Smooth muscle cell (in vitro differentiated cells): ENCODE measurements around the gene LUC7L. TPM values are rescaled to one million over a fixed set of nuclear protein-coding genes. Genes with fewer than 3 reads are reported as not detected.

Experiments
- DNase-seq: peaks from one replicate; lab custom pipeline; 2025; ENCODE audit not compliant: unreplicated experiment; lab: John Stamatoyannopoulos, UW
- H2AFZ ChIP-seq: fragments of 200-600 bp; sonication (generic); 2 replicates; pipeline ENCODE4 v1.6.0; 2016; ENCODE audit warnings: antibody characterized with exemption, low read depth, mild to moderate bottlenecking
- H3F3A ChIP-seq: fragments of 200-600 bp; sonication (generic); 2 replicates; pipeline ENCODE4 v1.6.0; 2017; ENCODE audit warnings: antibody characterized with exemption, low read depth
- H3K27ac ChIP-seq: fragments of 200-600 bp; sonication (generic); 2 replicates; pipeline ENCODE4 v1.5.1; 2016; ENCODE audit warnings: low read depth, mild to moderate bottlenecking
- H3K27me3 ChIP-seq: fragments of 200-600 bp; sonication (generic); 2 replicates; pipeline ENCODE4 v1.6.1; 2016; ENCODE audit warnings: low read depth, mild to moderate bottlenecking
- H3K36me3 ChIP-seq: fragments of 200-600 bp; sonication (generic); 2 replicates; pipeline ENCODE4 v1.5.1; 2016; ENCODE audit warnings: low read depth
- H3K4me1 ChIP-seq: fragments of 200-600 bp; sonication (generic); 2 replicates; pipeline ENCODE4 v1.5.1; 2016; ENCODE audit warnings: low read depth
- H3K4me2 ChIP-seq: fragments of 200-600 bp; sonication (generic); 2 replicates; pipeline ENCODE4 v1.6.0; 2016; ENCODE audit warnings: mild to moderate bottlenecking
- H3K4me3 ChIP-seq: fragments of 200-600 bp; sonication (generic); 2 replicates; pipeline ENCODE4 v1.5.1; 2016; ENCODE audit warnings: mild to moderate bottlenecking
- H3K79me2 ChIP-seq: fragments of 200-600 bp; sonication (generic); 2 replicates; pipeline ENCODE4 v1.6.0; 2016; ENCODE audit warnings: low read depth, mild to moderate bottlenecking
- H3K9ac ChIP-seq: fragments of 200-600 bp; sonication (generic); 2 replicates; pipeline ENCODE4 v1.6.0; 2016; ENCODE audit warnings: low read depth
- H3K9me3 ChIP-seq: fragments of 200-600 bp; sonication (generic); replicated peaks from 2 replicates; pipeline ENCODE4 v1.5.1; 2016; ENCODE audit warnings: low read depth
- H4K20me1 ChIP-seq: fragments of 200-600 bp; sonication (generic); 2 replicates; pipeline ENCODE4 v1.6.0; 2016; ENCODE audit warnings: low read depth
- CTCF ChIP-seq: fragments of 200-600 bp; sonication (generic); IDR thresholded peaks from 2 replicates; pipeline ENCODE4 v1.5.1; 2017; ENCODE audit warnings: borderline replicate concordance, mild to moderate bottlenecking, antibody characterized with exemption; ENCODE audit not compliant: insufficient read depth, poor library complexity, severe bottlenecking
- WGBS: methylation state at CpG from one replicate; pipeline ENCODE4 v1.1.7; 2016; ENCODE audit warnings: low lambda C conversion rate; 5-methylcytosine and 5-hydroxymethylcytosine counted together
- polyA plus RNA-seq: library from polyadenylated mRNA; unstranded; fragments of >200 nt; fragmentation: Nextera tagmentation; extraction: Ambion mirVana; gene quantifications from 2 replicates; pipeline ENCODE4 v1.2.1, GENCODE V29; 2016
- total RNA-seq: library from RNA; depleted of rRNA; stranded (reverse); fragments of >200 nt; gene quantifications from 2 replicates; pipeline ENCODE4 v1.2.3, GENCODE V29; 2014

Gene LUC7L
- total and polyA plus RNA-seq, 2 experiments from 2014 or later, result 56.2 to 70.6 TPM

- no peaks in the 10 kb centered on the region for H3K79me2 ChIP-seq
- peak within 1 kb of the TSS; percentile 54 for H3K4me3 ChIP-seq
- H3K27ac ChIP-seq, result no peak within 1 kb of the TSS
- peak within 1 kb of the TSS; percentile 92 for H3K4me2 ChIP-seq
- no peaks in the 10 kb centered on the region for H3K9me3 ChIP-seq
- TF ChIP-seq CTCF, result no peak
- no peaks in the 10 kb centered on the region for H3F3A ChIP-seq
- no peak for DNase-seq
- H3K9ac ChIP-seq, result no peak within 1 kb of the TSS
- peaks cover 3% of the 10 kb centered on the region for H3K4me1 ChIP-seq
- peaks cover 20% of the 10 kb centered on the region for H3K27me3 ChIP-seq
- H2AFZ ChIP-seq, result no peak within 1 kb of the TSS
- H4K20me1 ChIP-seq, result no peaks in the 10 kb centered on the region
- H3K36me3 ChIP-seq, result no peaks in the 10 kb centered on the region
- WGBS, result 35% methylated on average over 5 of the region's 56 CpGs
These were observed 46.6 kb upstream of the LUC7L start, which contains the start of gene RGS11 for GRCh38 chr16:275786-276232. TSS of gene RGS11 (minus strand) at chr16:275944. CDS start at chr16:275911, 33 bp downstream.

DNA sequence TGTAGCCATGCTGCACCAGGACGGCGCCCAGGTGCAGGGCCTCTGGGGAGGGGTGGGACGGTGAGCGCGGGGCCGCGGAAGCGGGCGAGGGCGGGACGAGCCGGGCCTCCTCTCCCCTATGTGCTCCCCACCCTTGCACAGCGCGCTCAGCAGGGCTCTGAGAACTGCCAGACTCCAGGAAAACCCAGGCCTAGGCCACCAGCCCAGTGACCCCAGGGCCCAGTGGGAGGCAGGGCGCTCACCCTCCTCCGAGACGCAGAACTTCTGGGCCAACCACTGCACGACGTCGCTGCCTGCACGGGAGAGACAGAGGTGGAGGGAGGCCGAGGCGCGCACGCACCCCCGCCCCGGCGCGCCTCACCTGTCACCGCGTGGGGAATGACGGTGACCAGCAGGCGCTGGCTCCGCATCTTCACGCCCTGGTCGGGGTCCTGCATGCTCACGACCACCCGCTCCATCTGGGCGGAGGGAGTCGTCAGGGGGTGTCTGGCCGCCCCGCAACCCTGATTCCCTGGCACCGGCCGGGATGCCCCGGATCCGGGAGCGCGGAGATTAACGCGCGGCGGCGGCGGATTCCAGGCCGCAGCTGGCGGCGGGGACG is 45.9 kb upstream of the LUC7L start:
- Histone ChIP-seq H3K4me3 (peak overlapping the region; percentile 54), H3K79me2 (no peaks in the 10 kb centered on the region), H3K27me3 (peaks cover 17% of the 10 kb centered on the region), H3K4me2 (peak overlapping the region; percentile 92), H3K9ac (no peak overlapping the region), H3K4me1 (peaks cover 3% of the 10 kb centered on the region), H2AFZ (no peak overlapping the region), H3F3A (no peaks in the 10 kb centered on the region), H3K9me3 (no peaks in the 10 kb centered on the region), H3K27ac (no peak overlapping the region), H3K36me3 (no peaks in the 10 kb centered on the region), H4K20me1 (no peaks in the 10 kb centered on the region)
- DNase-seq, result no peak
- WGBS, result 6% methylated on average over 45 of the region's 58 CpGs
- no peak for TF ChIP-seq CTCF

DNA sequence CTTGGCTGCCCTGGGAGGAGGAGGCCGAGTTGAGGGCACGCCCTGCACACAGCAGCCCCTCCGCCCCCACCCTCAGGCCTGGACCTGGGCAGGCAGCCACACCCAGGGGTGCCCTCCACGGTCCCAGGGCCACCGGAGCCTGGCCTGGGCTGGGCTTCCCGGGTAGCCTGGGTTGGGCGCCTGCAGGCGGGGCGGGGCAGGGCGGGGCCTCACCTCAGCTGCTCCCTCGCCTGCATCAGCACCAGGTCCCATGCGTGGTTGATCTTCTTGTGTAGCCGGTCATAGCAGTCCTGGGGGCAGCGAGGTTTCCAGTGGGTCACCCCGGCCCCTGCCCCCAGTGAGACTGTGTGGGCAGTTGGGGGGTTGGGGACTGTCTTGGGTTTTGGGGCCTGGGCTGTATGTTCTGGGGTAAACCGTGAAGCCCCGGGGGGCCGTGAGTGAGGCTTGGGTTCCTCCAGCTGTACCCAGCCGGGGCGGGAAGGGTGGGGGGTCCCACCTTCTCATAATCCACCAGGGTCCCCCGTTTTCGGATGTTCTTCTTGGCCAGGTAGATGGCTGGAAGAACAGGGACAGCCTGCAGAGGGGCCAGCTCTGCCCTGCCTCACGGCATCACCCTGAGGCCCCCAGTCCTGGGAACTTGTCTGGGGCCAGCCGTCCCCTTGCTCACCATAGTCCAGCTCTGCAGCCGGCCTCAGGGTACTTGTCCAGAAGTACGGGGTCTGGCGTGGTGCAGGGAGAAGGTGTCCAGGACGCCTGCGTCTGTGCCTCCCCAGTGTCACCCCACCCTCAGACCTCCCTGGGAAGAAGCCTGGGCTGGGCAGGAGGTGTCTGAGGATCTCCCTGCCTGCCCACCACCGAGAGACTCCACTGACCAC is 44.5 kb upstream of the LUC7L start:
- Histone ChIP-seq H3K9me3 (no peaks in the 10 kb centered on the region), H3K27ac (no peak overlapping the region), H3K79me2 (no peaks in the 10 kb centered on the region), H3K4me2 (no peak overlapping the region), H2AFZ (no peak overlapping the region), H3K9ac (no peak overlapping the region), H3K4me1 (peaks cover 3% of the 10 kb centered on the region), H3F3A (no peaks in the 10 kb centered on the region), H3K4me3 (no peak overlapping the region), H3K36me3 (no peaks in the 10 kb centered on the region), H4K20me1 (no peaks in the 10 kb centered on the region), H3K27me3 (peaks cover 5% of the 10 kb centered on the region)
- TF ChIP-seq CTCF, result no peak
- no peak for DNase-seq
- 91% methylated on average over 19 of the region's 30 CpGs for WGBS
